ENCODE measurements around the gene AGBL4.
"Not testable (repeated sequence)": the region's sequence is repeated elsewhere in the genome, so short reads cannot be mapped to it uniquely, and the experiment has no call there.

Gene AGBL4

GRCh38 chr1:48543854-48544253 lies 1479.9 kb downstream of the AGBL4 start:
- DNase-seq (ENCODE audit: low read depth): no peak

- no peak for DNase-seq (ENCODE audit: low read depth)
Observed at GRCh38 chr1:48540587-48540986, 1483.2 kb downstream of the AGBL4 start.

- no peak for DNase-seq (ENCODE audit: low read depth)
Observed at GRCh38 chr1:48536477-48536876, 1487.3 kb downstream of the AGBL4 start.

GRCh38 chr1:48532976-48533375 lies 1490.8 kb downstream of the AGBL4 start:
- no peak for DNase-seq (ENCODE audit: low read depth)

GRCh38 chr1:48530727-48531351 lies 1492.9 kb downstream of the AGBL4 start:
- peak; percentile 7 for DNase-seq (ENCODE audit: low read depth)

- DNase-seq (ENCODE audit: low read depth): no peak
Observed at GRCh38 chr1:48527051-48527450, 1496.7 kb downstream of the AGBL4 start.

- DNase-seq (ENCODE audit: low read depth): peak; percentile 3
Observed at GRCh38 chr1:48526008-48526710, 1497.6 kb downstream of the AGBL4 start.

GRCh38 chr1:48524892-48525467 lies 1498.8 kb downstream of the AGBL4 start:
- DNase-seq (ENCODE audit: low read depth): no peak

GRCh38 chr1:48523558-48523957 lies 1500.2 kb downstream of the AGBL4 start:
- DNase-seq (ENCODE audit: low read depth): no peak

GRCh38 chr1:48519896-48520295 lies 1503.9 kb downstream of the AGBL4 start:
- DNase-seq (ENCODE audit: low read depth): not testable (repeated sequence)

GRCh38 chr1:48506870-48507269 lies 1516.9 kb downstream of the AGBL4 start:
- no peak for DNase-seq (ENCODE audit: low read depth)

- no peak for DNase-seq (ENCODE audit: low read depth)
Observed at GRCh38 chr1:48500541-48501450, 1523.0 kb downstream of the AGBL4 start.

GRCh38 chr1:48499211-48499735 lies 1524.5 kb downstream of the AGBL4 start:
- no peak for DNase-seq (ENCODE audit: low read depth)

GRCh38 chr1:48498096-48498791 lies 1525.5 kb downstream of the AGBL4 start:
- peak; percentile 71 for DNase-seq (ENCODE audit: low read depth)

GRCh38 chr1:48495911-48496310 lies 1527.8 kb downstream of the AGBL4 start:
- DNase-seq (ENCODE audit: low read depth): peak; percentile 2

GRCh38 chr1:48495166-48495565 lies 1528.6 kb downstream of the AGBL4 start:
- DNase-seq (ENCODE audit: low read depth): peak; percentile 64

GRCh38 chr1:48493970-48494769 lies 1529.6 kb downstream of the AGBL4 start:
- peak; percentile 89 for DNase-seq (ENCODE audit: low read depth)

- no peak for DNase-seq (ENCODE audit: low read depth)
Observed at GRCh38 chr1:48493041-48493440, 1530.7 kb downstream of the AGBL4 start.

- DNase-seq (ENCODE audit: low read depth): no peak
Observed at GRCh38 chr1:48492392-48492791, 1531.4 kb downstream of the AGBL4 start.

- DNase-seq (ENCODE audit: low read depth): no peak
Observed at GRCh38 chr1:48488721-48489120, 1535.0 kb downstream of the AGBL4 start.
